WI38 (cell line): ENCODE data around the gene ITGAL.

Experiments used
- H3K4me3 ChIP-seq: 2 replicates; pipeline ENCODE4 v1.5.1; 2011; ENCODE audit warnings: low read depth, mild to moderate bottlenecking, control low read depth, low read length
- CTCF ChIP-seq: IDR thresholded peaks from 2 replicates; pipeline ENCODE4 v1.5.1; 2012; ENCODE audit warnings: low read depth, mild to moderate bottlenecking, control low read depth, low read length

ITGAL gene

DNA sequence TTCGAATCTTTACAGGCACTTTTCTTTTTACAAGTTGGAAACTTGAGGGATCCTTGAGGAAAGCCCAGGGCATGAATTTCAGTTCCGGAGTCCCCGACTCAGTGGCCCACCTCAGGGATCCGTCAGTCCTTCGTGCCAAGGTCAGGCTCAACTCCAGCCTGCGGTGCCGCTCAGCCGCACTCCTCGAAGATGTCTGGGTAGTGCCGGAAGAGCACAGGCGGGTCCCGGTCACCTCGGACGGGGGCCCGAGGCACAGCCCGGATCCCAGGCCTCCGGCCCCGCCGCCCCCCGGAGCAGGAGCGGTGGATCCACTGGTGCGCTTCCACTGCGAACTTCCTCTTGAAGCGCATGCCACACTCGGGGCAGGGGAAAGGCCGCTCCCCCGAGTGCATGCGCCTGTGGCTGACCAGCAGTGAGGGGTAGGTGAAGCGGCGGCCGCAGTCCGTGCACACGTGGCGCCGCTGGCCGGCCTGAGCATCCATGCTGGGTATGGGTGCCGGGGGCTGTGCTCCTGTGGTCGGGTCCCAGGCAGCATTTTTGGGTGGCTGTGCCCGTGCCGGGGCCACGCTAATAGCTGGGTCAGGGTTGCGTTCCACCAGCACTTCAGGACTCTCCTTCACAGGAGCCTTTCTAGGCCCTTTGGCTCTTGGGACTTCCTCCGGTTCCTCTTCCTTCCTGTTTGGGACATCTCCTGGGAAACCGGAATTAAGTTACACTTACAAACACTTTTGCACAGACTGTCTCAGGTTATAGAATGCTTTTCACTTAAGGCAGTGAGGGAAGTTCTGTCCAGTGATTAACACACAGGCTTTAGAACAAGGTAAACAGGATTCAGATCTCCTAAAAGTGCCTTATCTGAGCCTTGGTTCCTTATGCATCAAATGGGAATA lies 97.4 kb downstream of the ITGAL start:
- TF ChIP-seq CTCF = no peak
- H3K4me3 ChIP-seq = no peak overlapping the region

GRCh38 chr16:30570636-30571444 lies 98.3 kb downstream of the ITGAL start:
- peak overlapping the region; percentile 66 for H3K4me3 ChIP-seq
- TF ChIP-seq CTCF = no peak

DNA sequence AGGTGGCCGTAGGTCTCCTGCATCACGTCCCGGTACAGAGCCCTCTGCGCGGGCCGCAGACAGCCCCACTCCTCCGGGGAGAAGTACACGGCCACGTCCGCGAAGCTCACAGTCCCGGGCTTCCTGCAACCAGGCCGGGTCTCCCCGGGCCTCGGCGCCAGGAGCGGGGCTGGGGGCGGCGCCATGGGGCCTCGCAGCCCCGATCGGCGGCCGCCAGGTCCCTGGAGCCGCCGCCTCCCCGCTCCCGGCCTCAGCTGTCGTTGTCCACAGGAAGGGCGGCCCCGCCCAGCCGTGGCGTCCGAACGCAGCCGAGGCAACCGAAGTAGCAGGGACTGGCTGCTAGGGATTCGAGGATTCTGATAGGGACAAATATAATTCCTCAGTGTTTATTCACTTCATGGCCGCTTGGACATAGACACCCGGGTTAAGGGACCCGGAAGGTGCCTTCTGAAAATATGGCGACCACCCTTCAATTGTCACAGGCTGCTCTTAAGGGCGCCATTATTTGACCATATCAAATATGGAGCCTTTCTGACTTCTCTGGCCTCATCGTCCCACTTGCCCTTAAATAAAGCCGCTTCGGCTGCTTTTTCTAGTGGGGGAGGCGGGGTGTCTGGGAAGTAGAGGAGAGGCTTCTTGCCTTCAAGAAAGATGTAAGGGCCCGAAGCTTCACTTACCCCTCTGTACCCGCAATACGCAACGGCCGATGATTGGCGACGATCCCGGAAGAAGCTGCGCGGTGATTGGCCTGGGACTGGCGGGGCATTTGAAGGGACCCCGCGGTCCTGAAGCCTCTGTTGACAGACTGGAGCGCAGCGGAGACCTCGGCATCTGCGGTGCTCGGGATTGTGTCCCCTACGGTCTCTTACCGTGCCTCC lies 99.1 kb downstream of the ITGAL start, which contains the start of gene ZNF688:
Gene ZNF688 (minus strand): TSS at position 270 of the 878 bp plus-strand sequence. CDS start 85 bp downstream, at position 185.
- peak within 1 kb of the TSS; percentile 66 for H3K4me3 ChIP-seq
- TF ChIP-seq CTCF = no peak
